ENCODE measurements around the gene GPR161. TPM values are rescaled to one million over a fixed set of nuclear protein-coding genes. Genes with fewer than 3 reads are reported as not detected.

Gene GPR161
- total RNA-seq, 1 donor from 2014 or later = 36.8 TPM

GRCh38 chr1:168088511-168089325 is 48.0 kb downstream of the GPR161 start:
- H3K9me3 Mint-ChIP-seq (ENCODE audit: unreplicated experiment) = no peaks in the 10 kb centered on the region
- H3K27ac Mint-ChIP-seq (ENCODE audit: unreplicated experiment) = no peak overlapping the region
- peak; percentile 53 for DNase-seq (ENCODE audit: extremely low spot score, unreplicated experiment)
- no peaks in the 10 kb centered on the region for H3K27me3 Mint-ChIP-seq (ENCODE audit: unreplicated experiment)
- peaks cover 27% of the 10 kb centered on the region for H3K36me3 Mint-ChIP-seq (ENCODE audit: unreplicated experiment)
- H3K4me1 Mint-ChIP-seq (ENCODE audit: unreplicated experiment) = peaks cover 16% of the 10 kb centered on the region
- no peak overlapping the region for H3K4me3 Mint-ChIP-seq (ENCODE audit: unreplicated experiment)
- no peak for TF ChIP-seq CTCF (IDR thresholded peaks at IDR 0.05)

GRCh38 chr1:168087696-168088095 is 49.0 kb downstream of the GPR161 start:
- peak; percentile 42 for DNase-seq (ENCODE audit: extremely low spot score, unreplicated experiment)
- Mint-ChIP-seq H3K36me3 (ENCODE audit: unreplicated experiment) (peaks cover 27% of the 10 kb centered on the region), H3K4me3 (ENCODE audit: unreplicated experiment) (no peak overlapping the region), H3K27ac (ENCODE audit: unreplicated experiment) (no peak overlapping the region), H3K4me1 (ENCODE audit: unreplicated experiment) (peaks cover 16% of the 10 kb centered on the region), H3K9me3 (ENCODE audit: unreplicated experiment) (no peaks in the 10 kb centered on the region), H3K27me3 (ENCODE audit: unreplicated experiment) (no peaks in the 10 kb centered on the region)
- no peak for TF ChIP-seq CTCF (IDR thresholded peaks at IDR 0.05)

GRCh38 chr1:168086438-168086837 is 50.3 kb downstream of the GPR161 start:
- no peaks in the 10 kb centered on the region for H3K9me3 Mint-ChIP-seq (ENCODE audit: unreplicated experiment)
- TF ChIP-seq CTCF (IDR thresholded peaks at IDR 0.05) = no peak

GRCh38 chr1:168085401-168085872 is 51.3 kb downstream of the GPR161 start:
- Mint-ChIP-seq H3K4me3 (ENCODE audit: unreplicated experiment) (no peak overlapping the region), H3K27ac (ENCODE audit: unreplicated experiment) (no peak overlapping the region), H3K36me3 (ENCODE audit: unreplicated experiment) (peaks cover 28% of the 10 kb centered on the region), H3K9me3 (ENCODE audit: unreplicated experiment) (no peaks in the 10 kb centered on the region), H3K4me1 (ENCODE audit: unreplicated experiment) (peaks cover 11% of the 10 kb centered on the region), H3K27me3 (ENCODE audit: unreplicated experiment) (no peaks in the 10 kb centered on the region)
- TF ChIP-seq CTCF (IDR thresholded peaks at IDR 0.05) = no peak
- DNase-seq (ENCODE audit: extremely low spot score, unreplicated experiment) = peak; percentile 59

More at GRCh38 chr1:168086438-168086837, 50.3 kb downstream of the GPR161 start:
- Mint-ChIP-seq H3K4me3 (ENCODE audit: unreplicated experiment) (no peak overlapping the region), H3K27me3 (ENCODE audit: unreplicated experiment) (no peaks in the 10 kb centered on the region), H3K36me3 (ENCODE audit: unreplicated experiment) (peaks cover 27% of the 10 kb centered on the region), H3K27ac (ENCODE audit: unreplicated experiment) (no peak overlapping the region), H3K4me1 (ENCODE audit: unreplicated experiment) (peaks cover 11% of the 10 kb centered on the region)
- peak; percentile 32 for DNase-seq (ENCODE audit: extremely low spot score, unreplicated experiment)

- Mint-ChIP-seq H3K4me3 (ENCODE audit: unreplicated experiment) (no peak overlapping the region), H3K4me1 (ENCODE audit: unreplicated experiment) (peaks cover 14% of the 10 kb centered on the region), H3K27ac (ENCODE audit: unreplicated experiment) (no peak overlapping the region), H3K9me3 (ENCODE audit: unreplicated experiment) (no peaks in the 10 kb centered on the region), H3K27me3 (ENCODE audit: unreplicated experiment) (no peaks in the 10 kb centered on the region), H3K36me3 (ENCODE audit: unreplicated experiment) (peaks cover 24% of the 10 kb centered on the region)
- DNase-seq (ENCODE audit: extremely low spot score, unreplicated experiment) = no peak
- TF ChIP-seq CTCF (IDR thresholded peaks at IDR 0.05) = peak; percentile 87
Observed at GRCh38 chr1:168084396-168085231, 52.1 kb downstream of the GPR161 start.
